ENCODE results near the gene ZNF236. TPM values are rescaled to one million over a fixed set of nuclear protein-coding genes. Genes with fewer than 3 reads are reported as not detected.

Gene ZNF236
- total RNA-seq, 1 experiment from 2014 or later, result 22.2 TPM

- no peak overlapping the region for H3K4me3 Mint-ChIP-seq (ENCODE audit: low read depth, unreplicated experiment)
- H3K27ac Mint-ChIP-seq (ENCODE audit: unreplicated experiment), result peak overlapping the region; percentile 48
- no peak for TF ChIP-seq CTCF (IDR thresholded peaks at IDR 0.05; ENCODE audit: unreplicated experiment)
- no TSS peak for BruUV-seq (replicated peaks)
- peaks cover 47% of the 10 kb centered on the region for H3K4me1 Mint-ChIP-seq (ENCODE audit: low read depth, unreplicated experiment)
- no peaks in the 10 kb centered on the region for H3K36me3 Mint-ChIP-seq (ENCODE audit: insufficient read depth, unreplicated experiment)
- H3K27me3 Mint-ChIP-seq (ENCODE audit: unreplicated experiment), result no peaks in the 10 kb centered on the region
- intact Hi-C loops (cut with micrococcal nuclease; ENCODE audit: unreplicated experiment), result no loop called here
- no peaks in the 10 kb centered on the region for H3K9me3 Mint-ChIP-seq (ENCODE audit: low read depth, unreplicated experiment)
- CTCF ChIA-PET, result interaction anchor here (1.4 kb wide), 1 partner anchor 15 kb away, joined by 3 read pairs; no protein-coding TSS in a partner anchor
- no peak for DNase-seq
These were observed 21.8 kb downstream of the ZNF236 start for GRCh38 chr18:76844144-76844543.

DNA sequence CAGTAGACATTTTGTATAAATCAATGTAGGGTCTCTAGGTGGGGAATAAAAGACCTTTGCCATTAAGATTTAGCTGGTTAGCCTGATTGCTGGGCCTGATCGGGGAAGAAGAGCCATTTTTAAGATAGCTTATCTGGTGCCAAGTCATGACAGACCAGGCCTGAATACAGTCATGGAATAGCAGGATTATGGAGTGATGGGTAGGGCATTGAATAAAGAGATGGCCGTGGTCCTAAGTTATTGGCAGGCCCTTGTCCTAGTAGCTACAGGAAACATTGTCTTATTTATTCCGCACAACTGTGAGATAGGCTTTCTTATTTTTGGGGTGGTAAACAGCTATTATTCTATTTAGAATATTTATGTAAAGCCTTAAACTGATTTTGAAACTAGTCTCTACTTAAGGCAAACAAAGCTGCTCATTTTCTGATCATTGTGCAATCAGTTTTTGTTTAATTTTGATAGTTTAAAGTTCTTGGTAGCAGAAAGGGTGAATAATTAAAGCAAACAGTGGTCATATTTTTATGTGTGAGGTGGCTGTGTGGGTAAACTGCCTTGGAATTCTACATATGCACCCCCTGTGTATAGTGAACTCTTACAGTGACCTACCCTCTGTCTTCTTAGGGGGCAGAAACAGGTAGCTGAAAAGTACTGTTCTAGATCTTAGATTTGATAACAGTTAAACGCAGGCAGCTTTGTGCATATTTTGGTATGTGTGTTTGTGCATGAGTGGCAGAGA, 22.6 kb downstream of the ZNF236 start:
- CTCF ChIA-PET, result interaction anchor here (0.6 to 1.4 kb wide), 5 partner anchors 10 to 42 kb away, joined by 3 to 8 read pairs (median 3); no protein-coding TSS in a partner anchor
- intact Hi-C loops (cut with micrococcal nuclease; ENCODE audit: unreplicated experiment), result no loop called here
- Mint-ChIP-seq H3K4me3 (ENCODE audit: low read depth, unreplicated experiment) (peak overlapping the region; percentile 30), H3K36me3 (ENCODE audit: insufficient read depth, unreplicated experiment) (no peaks in the 10 kb centered on the region), H3K4me1 (ENCODE audit: low read depth, unreplicated experiment) (peaks cover 47% of the 10 kb centered on the region), H3K27ac (ENCODE audit: unreplicated experiment) (peak overlapping the region; percentile 48), H3K27me3 (ENCODE audit: unreplicated experiment) (no peaks in the 10 kb centered on the region), H3K9me3 (ENCODE audit: low read depth, unreplicated experiment) (no peaks in the 10 kb centered on the region)
- no peak for TF ChIP-seq CTCF (IDR thresholded peaks at IDR 0.05; ENCODE audit: unreplicated experiment)
- no TSS peak for BruUV-seq (replicated peaks)
- DNase-seq, result peak; percentile 29

DNA sequence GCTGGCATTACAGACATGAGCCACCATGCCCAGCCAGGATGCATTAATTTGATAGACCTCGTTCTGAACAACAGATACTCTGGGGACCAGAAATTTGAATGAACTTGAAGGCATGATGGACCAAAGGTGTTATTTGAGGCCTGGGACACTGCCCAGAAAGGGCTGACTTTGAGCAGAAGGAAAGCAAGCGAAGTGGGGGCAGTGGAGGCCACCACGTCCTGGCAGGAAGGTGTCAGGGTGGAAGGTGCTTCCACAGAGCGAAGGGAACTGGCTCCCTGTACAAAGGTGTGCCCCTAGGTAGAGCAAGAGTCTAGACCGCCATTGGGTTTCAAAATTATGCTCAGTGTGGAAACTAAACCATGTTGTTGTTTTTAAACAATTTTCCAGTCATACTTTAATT, 23.9 kb downstream of the ZNF236 start:
- CTCF ChIA-PET, result no interaction called here
- Mint-ChIP-seq H3K4me3 (ENCODE audit: low read depth, unreplicated experiment) (no peak overlapping the region), H3K36me3 (ENCODE audit: insufficient read depth, unreplicated experiment) (no peaks in the 10 kb centered on the region), H3K27ac (ENCODE audit: unreplicated experiment) (peak overlapping the region; percentile 48), H3K4me1 (ENCODE audit: low read depth, unreplicated experiment) (peaks cover 47% of the 10 kb centered on the region), H3K27me3 (ENCODE audit: unreplicated experiment) (no peaks in the 10 kb centered on the region), H3K9me3 (ENCODE audit: low read depth, unreplicated experiment) (no peaks in the 10 kb centered on the region)
- DNase-seq, result no peak
- no TSS peak for BruUV-seq (replicated peaks)
- intact Hi-C loops (cut with micrococcal nuclease; ENCODE audit: unreplicated experiment), result no loop called here
- TF ChIP-seq CTCF (IDR thresholded peaks at IDR 0.05; ENCODE audit: unreplicated experiment), result no peak

GRCh38 chr18:76847916-76848315, 25.6 kb downstream of the ZNF236 start:
- intact Hi-C loops (cut with micrococcal nuclease; ENCODE audit: unreplicated experiment), result no loop called here
- no peak for TF ChIP-seq CTCF (IDR thresholded peaks at IDR 0.05; ENCODE audit: unreplicated experiment)
- CTCF ChIA-PET, result no interaction called here
- Mint-ChIP-seq H3K27me3 (ENCODE audit: unreplicated experiment) (no peaks in the 10 kb centered on the region), H3K4me3 (ENCODE audit: low read depth, unreplicated experiment) (no peak overlapping the region), H3K27ac (ENCODE audit: unreplicated experiment) (no peak overlapping the region), H3K9me3 (ENCODE audit: low read depth, unreplicated experiment) (no peaks in the 10 kb centered on the region), H3K36me3 (ENCODE audit: insufficient read depth, unreplicated experiment) (no peaks in the 10 kb centered on the region), H3K4me1 (ENCODE audit: low read depth, unreplicated experiment) (peaks cover 43% of the 10 kb centered on the region)
- DNase-seq, result no peak
- no TSS peak for BruUV-seq (replicated peaks)

Data from Calu3 (cell line).